ENCODE measurements around the gene RIC1. TPM values are rescaled to one million over a fixed set of nuclear protein-coding genes. Genes with fewer than 3 reads are reported as not detected.
"Not testable (repeated sequence)": the region's sequence is repeated elsewhere in the genome, so short reads cannot be mapped to it uniquely, and the experiment has no call there.

RIC1 gene
- total RNA-seq, 4 donors from 2014 or later = 15.4 to 37.2 (median 27.6) TPM

DNA sequence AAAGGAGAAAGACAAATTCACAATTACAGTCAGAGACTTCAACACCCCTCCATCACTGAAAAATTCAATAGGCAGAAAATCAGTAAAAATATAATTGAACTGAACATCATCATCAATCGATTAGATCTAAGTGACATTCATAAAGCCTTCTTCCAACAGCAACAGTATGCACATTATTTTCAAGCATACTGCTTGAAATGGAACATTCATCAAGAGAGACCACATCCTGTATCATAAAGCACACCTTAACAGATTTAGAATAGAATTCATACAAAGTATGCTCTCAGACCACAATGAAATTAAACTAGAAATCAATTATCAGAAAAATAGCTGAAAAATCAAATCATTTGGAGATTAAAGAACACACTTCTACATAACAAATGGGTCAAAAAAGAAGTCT, 164.9 kb downstream of the RIC1 start:
- no peak for DNase-seq
- intact Hi-C loops (cut with DNase I) = no loop called here
- Histone ChIP-seq H3K9me3 (no peaks in the 10 kb centered on the region), H3K4me3 (no peak overlapping the region), H3K4me1 (no peaks in the 10 kb centered on the region), H3K27ac (no peak overlapping the region), H3K27me3 (no peaks in the 10 kb centered on the region), H3K36me3 (peaks cover 0 to 59% (median 0%) of the 10 kb centered on the region in 3 donors)
- no peak for TF ChIP-seq POLR2A (IDR thresholded peaks at IDR 0.05)
- TF ChIP-seq, protein P1, sequence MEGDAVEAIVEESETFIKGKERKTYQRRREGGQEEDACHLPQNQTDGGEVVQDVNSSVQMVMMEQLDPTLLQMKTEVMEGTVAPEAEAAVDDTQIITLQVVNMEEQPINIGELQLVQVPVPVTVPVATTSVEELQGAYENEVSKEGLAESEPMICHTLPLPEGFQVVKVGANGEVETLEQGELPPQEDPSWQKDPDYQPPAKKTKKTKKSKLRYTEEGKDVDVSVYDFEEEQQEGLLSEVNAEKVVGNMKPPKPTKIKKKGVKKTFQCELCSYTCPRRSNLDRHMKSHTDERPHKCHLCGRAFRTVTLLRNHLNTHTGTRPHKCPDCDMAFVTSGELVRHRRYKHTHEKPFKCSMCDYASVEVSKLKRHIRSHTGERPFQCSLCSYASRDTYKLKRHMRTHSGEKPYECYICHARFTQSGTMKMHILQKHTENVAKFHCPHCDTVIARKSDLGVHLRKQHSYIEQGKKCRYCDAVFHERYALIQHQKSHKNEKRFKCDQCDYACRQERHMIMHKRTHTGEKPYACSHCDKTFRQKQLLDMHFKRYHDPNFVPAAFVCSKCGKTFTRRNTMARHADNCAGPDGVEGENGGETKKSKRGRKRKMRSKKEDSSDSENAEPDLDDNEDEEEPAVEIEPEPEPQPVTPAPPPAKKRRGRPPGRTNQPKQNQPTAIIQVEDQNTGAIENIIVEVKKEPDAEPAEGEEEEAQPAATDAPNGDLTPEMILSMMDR (IDR thresholded peaks at IDR 0.05) = no peak
- 86 to 95% methylated on average over 1 of the region's 1 CpG for WGBS, 2 donors

DNA sequence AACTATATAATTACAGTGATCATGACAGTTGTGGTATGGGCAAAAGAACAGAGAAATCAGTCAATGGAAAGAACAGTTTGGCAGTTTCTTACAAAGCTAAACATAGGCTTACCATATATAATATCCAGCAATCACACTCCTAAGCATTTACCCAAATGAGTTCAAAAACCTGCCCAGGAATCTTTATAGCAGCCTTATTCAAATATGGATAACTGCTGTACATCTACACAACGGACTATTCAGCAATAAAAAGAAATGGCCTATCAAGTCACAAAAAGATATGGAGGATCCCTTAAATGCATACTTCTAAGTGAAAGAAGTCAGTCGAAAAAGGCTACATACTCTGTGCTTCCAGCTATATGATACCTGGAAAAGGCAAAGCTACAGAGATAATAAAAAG, 167.4 kb downstream of the RIC1 start:
- Histone ChIP-seq H3K27ac (no peak overlapping the region), H3K27me3 (no peaks in the 10 kb centered on the region), H3K4me1 (peaks cover 0 to 3% (median 0%) of the 10 kb centered on the region in 3 donors), H3K4me3 (no peak overlapping the region), H3K36me3 (peaks cover 0 to 53% (median 0%) of the 10 kb centered on the region in 3 donors), H3K9me3 (no peaks in the 10 kb centered on the region)
- WGBS, 2 donors = 90 to 98% methylated on average over 2 of the region's 2 CpGs
- TF ChIP-seq, protein P1 (IDR thresholded peaks at IDR 0.05) = no peak
- intact Hi-C loops (cut with DNase I) = no loop called here
- DNase-seq = no peak

GRCh38 chr9:5798581-5798980, 169.7 kb downstream of the RIC1 start:
- Histone ChIP-seq H3K4me1 (peaks cover 0 to 3% (median 0%) of the 10 kb centered on the region in 3 donors), H3K27ac (no peak overlapping the region), H3K27me3 (no peaks in the 10 kb centered on the region), H3K9me3 (no peaks in the 10 kb centered on the region), H3K4me3 (no peak overlapping the region), H3K36me3 (peaks cover 0 to 59% (median 0%) of the 10 kb centered on the region in 3 donors)
- TF ChIP-seq, protein P1 (IDR thresholded peaks at IDR 0.05) = no peak
- TF ChIP-seq POLR2A (IDR thresholded peaks at IDR 0.05) = no peak
- intact Hi-C loops (cut with DNase I) = no loop called here
- no peak for DNase-seq
- WGBS, 2 donors = 63 to 83% methylated on average over 2 of the region's 2 CpGs

GRCh38 chr9:5799314-5799713, 170.4 kb downstream of the RIC1 start:
- DNase-seq = no peak
- H3K27me3 ChIP-seq = no peaks in the 10 kb centered on the region
- 28 to 39% methylated on average over 5 of the region's 5 CpGs for WGBS, 2 donors
- no peak for TF ChIP-seq POLR2A (IDR thresholded peaks at IDR 0.05)
- TF ChIP-seq, protein P1 (IDR thresholded peaks at IDR 0.05) = peak in 5 of 6 experiments; percentile 33 to 68 (median 39)
- no peak overlapping the region for H3K4me3 ChIP-seq
- H3K4me1 ChIP-seq = peaks cover 0 to 3% (median 0%) of the 10 kb centered on the region in 3 donors
- no peaks in the 10 kb centered on the region for H3K9me3 ChIP-seq
- intact Hi-C loops (cut with DNase I) = no loop called here
- H3K36me3 ChIP-seq = peaks cover 0 to 65% (median 0%) of the 10 kb centered on the region in 3 donors
- H3K27ac ChIP-seq = no peak overlapping the region

GRCh38 chr9:5800378-5800777, 171.5 kb downstream of the RIC1 start:
- H3K4me1 ChIP-seq; DNase-seq; H3K27me3 ChIP-seq; intact Hi-C loops (cut with DNase I); H3K9me3 ChIP-seq; H3K4me3 ChIP-seq; H3K27ac ChIP-seq: not testable (repeated sequence)
- peaks cover 0 to 74% (median 0%) of the 10 kb centered on the region in 3 donors for H3K36me3 ChIP-seq
- WGBS, 2 donors = 81 to 88% methylated on average over 7 of the region's 7 CpGs
